Measurements from ENCODE around the gene GSTM2. TPM values are rescaled to one million over a fixed set of nuclear protein-coding genes. Genes with fewer than 3 reads are reported as not detected.
"Not testable (repeated sequence)": the region's sequence is repeated elsewhere in the genome, so short reads cannot be mapped to it uniquely, and the experiment has no call there.

Gene GSTM2
- total and polyA plus RNA-seq, 4 donors: 7.1 to 15.1 (median 7.9) TPM

DNA sequence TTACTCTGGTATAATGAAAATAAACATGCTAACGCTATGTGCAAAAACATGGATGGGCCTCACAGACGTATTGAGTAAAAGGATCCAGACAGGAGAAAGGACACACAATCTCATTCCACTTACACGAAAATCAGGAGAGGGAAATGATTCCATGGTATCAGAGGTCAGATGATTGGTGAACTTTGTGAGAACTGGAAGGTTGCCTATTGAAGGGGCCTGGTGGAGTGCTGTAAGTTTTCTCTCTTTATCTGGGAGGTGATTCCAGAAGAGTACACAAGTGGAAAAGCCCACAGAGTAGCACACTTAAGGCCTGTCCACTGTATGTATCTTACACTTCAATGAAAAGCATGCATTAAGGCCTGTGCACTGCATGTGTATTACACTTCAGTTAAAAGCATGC is 9.6 kb downstream of the GSTM2 start:
- TF ChIP-seq RAD21 (IDR thresholded peaks at IDR 0.05): no peak
- peak; percentile 11 to 26 for TF ChIP-seq HNF4A (conservative IDR thresholded peaks at IDR 0.05)
- peak in 1 of 2 donors; percentile 46 for TF ChIP-seq RXRA (IDR thresholded peaks at IDR 0.05)
- TF ChIP-seq SP1 (IDR thresholded peaks at IDR 0.05): peak; percentile 19
- TF ChIP-seq, protein P1, sequence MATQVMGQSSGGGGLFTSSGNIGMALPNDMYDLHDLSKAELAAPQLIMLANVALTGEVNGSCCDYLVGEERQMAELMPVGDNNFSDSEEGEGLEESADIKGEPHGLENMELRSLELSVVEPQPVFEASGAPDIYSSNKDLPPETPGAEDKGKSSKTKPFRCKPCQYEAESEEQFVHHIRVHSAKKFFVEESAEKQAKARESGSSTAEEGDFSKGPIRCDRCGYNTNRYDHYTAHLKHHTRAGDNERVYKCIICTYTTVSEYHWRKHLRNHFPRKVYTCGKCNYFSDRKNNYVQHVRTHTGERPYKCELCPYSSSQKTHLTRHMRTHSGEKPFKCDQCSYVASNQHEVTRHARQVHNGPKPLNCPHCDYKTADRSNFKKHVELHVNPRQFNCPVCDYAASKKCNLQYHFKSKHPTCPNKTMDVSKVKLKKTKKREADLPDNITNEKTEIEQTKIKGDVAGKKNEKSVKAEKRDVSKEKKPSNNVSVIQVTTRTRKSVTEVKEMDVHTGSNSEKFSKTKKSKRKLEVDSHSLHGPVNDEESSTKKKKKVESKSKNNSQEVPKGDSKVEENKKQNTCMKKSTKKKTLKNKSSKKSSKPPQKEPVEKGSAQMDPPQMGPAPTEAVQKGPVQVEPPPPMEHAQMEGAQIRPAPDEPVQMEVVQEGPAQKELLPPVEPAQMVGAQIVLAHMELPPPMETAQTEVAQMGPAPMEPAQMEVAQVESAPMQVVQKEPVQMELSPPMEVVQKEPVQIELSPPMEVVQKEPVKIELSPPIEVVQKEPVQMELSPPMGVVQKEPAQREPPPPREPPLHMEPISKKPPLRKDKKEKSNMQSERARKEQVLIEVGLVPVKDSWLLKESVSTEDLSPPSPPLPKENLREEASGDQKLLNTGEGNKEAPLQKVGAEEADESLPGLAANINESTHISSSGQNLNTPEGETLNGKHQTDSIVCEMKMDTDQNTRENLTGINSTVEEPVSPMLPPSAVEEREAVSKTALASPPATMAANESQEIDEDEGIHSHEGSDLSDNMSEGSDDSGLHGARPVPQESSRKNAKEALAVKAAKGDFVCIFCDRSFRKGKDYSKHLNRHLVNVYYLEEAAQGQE (IDR thresholded peaks at IDR 0.05): no peak
- no peak for TF ChIP-seq TAF1 (conservative IDR thresholded peaks at IDR 0.05)
- WGBS: 52% methylated on average over 3 of the region's 3 CpGs
- Histone ChIP-seq H3K4me3 (ENCODE audit: low read depth in 1 of 3, low read length in 3 of 3) (no peak overlapping the region), H3K27me3 (ENCODE audit: control insufficient read depth in 4 of 4, insufficient read depth in 4 of 4, low read length in 3 of 4) (no peaks in the 10 kb centered on the region), H3K27ac (ENCODE audit: low read depth in 1 of 2, low read length in 2 of 2) (no peak overlapping the region), H3K9me3 (ENCODE audit: control insufficient read depth in 4 of 4, low read length in 3 of 4) (no peaks in the 10 kb centered on the region), H3K36me3 (ENCODE audit: control insufficient read depth in 4 of 4, insufficient read depth in 3 of 4, low read depth in 1 of 4, low read length in 3 of 4) (peaks cover 0 to 2% (median 0%) of the 10 kb centered on the region in 4 donors), H3K4me1 (ENCODE audit: control insufficient read depth in 4 of 4, insufficient read depth in 4 of 4, low read length in 3 of 4) (peaks cover 0 to 5% (median 0%) of the 10 kb centered on the region in 4 donors), H3K9ac (ENCODE audit: low read depth in 1 of 2, low read length in 2 of 2) (no peak overlapping the region)
- DNase-seq (ENCODE audit: low spot score): no peak

DNA sequence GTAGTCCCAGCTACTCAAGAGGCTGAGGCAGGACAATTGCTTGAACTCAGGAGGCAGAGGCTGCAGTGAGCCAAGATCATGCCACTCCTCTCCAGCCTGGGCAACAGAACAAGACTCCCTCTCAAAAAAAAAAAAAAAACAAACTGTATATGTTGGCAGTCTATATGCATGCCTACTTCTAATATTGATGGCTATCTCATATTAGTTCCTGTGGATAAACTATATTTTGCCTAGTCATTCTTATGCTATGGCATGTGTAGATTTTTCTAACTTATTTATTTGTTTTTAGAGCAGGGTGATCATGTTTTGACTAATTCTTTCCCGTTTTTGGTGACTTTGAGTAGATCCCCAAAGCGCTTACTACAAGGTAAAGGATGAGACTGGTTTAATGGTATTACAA is 10.8 kb downstream of the GSTM2 start:
- not testable (repeated sequence) for H3K27me3 ChIP-seq (ENCODE audit: control insufficient read depth in 4 of 4, insufficient read depth in 4 of 4, low read length in 3 of 4); H3K9ac ChIP-seq (ENCODE audit: low read depth in 1 of 2, low read length in 2 of 2); H3K4me3 ChIP-seq (ENCODE audit: low read depth in 1 of 3, low read length in 3 of 3); DNase-seq (ENCODE audit: low spot score); H3K36me3 ChIP-seq (ENCODE audit: control insufficient read depth in 4 of 4, insufficient read depth in 3 of 4, low read depth in 1 of 4, low read length in 3 of 4); H3K9me3 ChIP-seq (ENCODE audit: control insufficient read depth in 4 of 4, low read length in 3 of 4); H3K27ac ChIP-seq (ENCODE audit: low read depth in 1 of 2, low read length in 2 of 2); H3K4me1 ChIP-seq (ENCODE audit: control insufficient read depth in 4 of 4, insufficient read depth in 4 of 4, low read length in 3 of 4)
- WGBS: 91% methylated on average over 2 of the region's 2 CpGs

DNA sequence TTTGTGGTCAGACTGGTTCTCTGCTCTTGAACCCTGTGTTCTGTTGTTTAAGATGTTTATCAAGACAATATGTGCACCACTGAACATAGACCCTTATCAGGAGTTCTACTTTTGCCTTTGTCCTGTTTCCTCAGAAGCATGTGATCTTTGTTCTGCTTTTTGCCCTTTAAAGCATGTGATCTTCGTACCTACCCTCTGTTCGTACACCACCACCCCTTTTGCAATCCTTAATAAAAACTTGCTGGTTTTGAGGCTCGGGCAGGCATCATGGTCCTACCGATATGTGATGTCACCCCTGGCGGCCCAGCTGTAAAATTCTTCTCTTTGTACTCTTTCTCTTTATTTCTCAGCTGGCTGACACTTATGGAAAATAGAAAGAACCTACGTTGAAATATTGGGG is 16.9 kb downstream of the GSTM2 start:
- H3K27ac ChIP-seq (ENCODE audit: low read depth in 1 of 2, low read length in 2 of 2); H3K27me3 ChIP-seq (ENCODE audit: control insufficient read depth in 4 of 4, insufficient read depth in 4 of 4, low read length in 3 of 4); H3K4me3 ChIP-seq (ENCODE audit: low read depth in 1 of 3, low read length in 3 of 3); DNase-seq (ENCODE audit: low spot score); H3K9ac ChIP-seq (ENCODE audit: low read depth in 1 of 2, low read length in 2 of 2); H3K9me3 ChIP-seq (ENCODE audit: control insufficient read depth in 4 of 4, low read length in 3 of 4); H3K36me3 ChIP-seq (ENCODE audit: control insufficient read depth in 4 of 4, insufficient read depth in 3 of 4, low read depth in 1 of 4, low read length in 3 of 4): not testable (repeated sequence)
- TF ChIP-seq HNF4A (conservative IDR thresholded peaks at IDR 0.05) (peak; percentile 14 to 68), RXRA (IDR thresholded peaks at IDR 0.05) (peak in 1 of 2 donors; percentile 37)
- 45% methylated on average over 6 of the region's 6 CpGs for WGBS
- H3K4me1 ChIP-seq (ENCODE audit: control insufficient read depth in 4 of 4, insufficient read depth in 4 of 4, low read length in 3 of 4): peaks cover 0 to 13% (median 9%) of the 10 kb centered on the region in 4 donors

DNA sequence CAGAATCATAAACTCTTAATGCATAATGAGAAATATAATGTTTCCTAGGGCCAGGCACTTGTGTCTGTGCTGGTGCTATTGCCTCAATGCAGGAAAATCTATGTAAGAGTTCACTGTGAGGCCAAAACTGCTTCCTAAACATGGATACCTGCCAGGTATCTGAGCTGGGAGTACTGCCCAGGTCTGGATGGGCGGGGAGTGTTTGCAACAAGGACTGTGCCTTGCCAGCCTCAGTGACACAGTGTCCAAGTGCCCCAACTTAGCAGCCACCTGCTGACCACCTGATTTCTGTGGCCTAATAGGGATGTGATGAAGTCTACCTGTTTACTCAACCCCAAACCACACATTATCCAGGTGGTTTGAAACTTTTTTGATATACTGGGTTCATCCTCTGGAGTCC is 17.5 kb downstream of the GSTM2 start:
- H3K27ac ChIP-seq (ENCODE audit: low read depth in 1 of 2, low read length in 2 of 2); H3K4me3 ChIP-seq (ENCODE audit: low read depth in 1 of 3, low read length in 3 of 3); DNase-seq (ENCODE audit: low spot score); H3K9me3 ChIP-seq (ENCODE audit: control insufficient read depth in 4 of 4, low read length in 3 of 4); H3K9ac ChIP-seq (ENCODE audit: low read depth in 1 of 2, low read length in 2 of 2); H3K36me3 ChIP-seq (ENCODE audit: control insufficient read depth in 4 of 4, insufficient read depth in 3 of 4, low read depth in 1 of 4, low read length in 3 of 4); H3K27me3 ChIP-seq (ENCODE audit: control insufficient read depth in 4 of 4, insufficient read depth in 4 of 4, low read length in 3 of 4): not testable (repeated sequence)
- TF ChIP-seq SP1 (IDR thresholded peaks at IDR 0.05) (peak; percentile 5), RXRA (IDR thresholded peaks at IDR 0.05) (peak in 1 of 2 donors; percentile 50)
- WGBS: 10% methylated on average over 1 of the region's 1 CpG
- peaks cover 0 to 18% (median 11%) of the 10 kb centered on the region in 4 donors for H3K4me1 ChIP-seq (ENCODE audit: control insufficient read depth in 4 of 4, insufficient read depth in 4 of 4, low read length in 3 of 4)

All from liver (tissue), 9 donors.